NCI-H2196 treated with DMSO at 0.1 percent for 48 hours (cell line): Measurements from ENCODE around the gene TM4SF18.
"Not testable (repeated sequence)": the region's sequence is repeated elsewhere in the genome, so short reads cannot be mapped to it uniquely, and the experiment has no call there.

Experiments used
- DNase-seq: peaks from one replicate; lab custom pipeline; 2025; ENCODE audit not compliant: unreplicated experiment; lab: John Stamatoyannopoulos, UW

Gene TM4SF18

GRCh38 chr3:149333176-149333859, at the start of gene TM4SF18:
TSS of gene TM4SF18 (minus strand) at chr3:149333636. CDS start at chr3:149333382, 254 bp downstream.
- no peak for DNase-seq

DNA sequence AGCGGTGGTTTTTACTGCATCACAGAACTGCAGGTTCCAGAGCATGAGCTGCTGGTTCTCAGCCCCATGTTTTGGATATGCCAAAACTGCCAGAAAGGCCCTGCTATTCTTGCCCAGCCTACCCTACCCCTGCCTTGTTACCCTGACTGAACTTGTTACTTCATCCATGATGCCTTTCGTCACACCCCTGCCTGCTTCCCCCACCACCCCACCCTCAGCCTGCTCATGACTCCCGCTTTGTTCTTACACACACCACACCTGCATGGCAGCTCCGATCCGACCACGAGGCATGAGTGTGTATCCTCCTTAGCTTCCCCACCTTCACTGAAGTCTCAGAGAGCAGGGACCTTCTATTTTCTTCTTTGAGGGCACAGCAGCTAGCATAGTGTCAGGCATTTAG, 49.1 kb upstream of the TM4SF18 start:
- no peak for DNase-seq

- DNase-seq, result no peak
Observed at GRCh38 chr3:149382101-149382467, 48.6 kb upstream of the TM4SF18 start.

GRCh38 chr3:149381173-149382100, 48.0 kb upstream of the TM4SF18 start:
- DNase-seq, result no peak

GRCh38 chr3:149380220-149380619, 46.8 kb upstream of the TM4SF18 start:
- DNase-seq, result not testable (repeated sequence)

- DNase-seq, result no peak
Observed at GRCh38 chr3:149378478-149379309, 45.3 kb upstream of the TM4SF18 start.

- peak; percentile 87 for DNase-seq
Observed at GRCh38 chr3:149377408-149378364, 44.2 kb upstream of the TM4SF18 start, which contains the start of gene TM4SF1. TSS of gene TM4SF1 (minus strand) at chr3:149377649. CDS start at chr3:149377547, 102 bp downstream.

- peak; percentile 26 for DNase-seq
Observed at GRCh38 chr3:149376718-149377407, 43.4 kb upstream of the TM4SF18 start.

DNA sequence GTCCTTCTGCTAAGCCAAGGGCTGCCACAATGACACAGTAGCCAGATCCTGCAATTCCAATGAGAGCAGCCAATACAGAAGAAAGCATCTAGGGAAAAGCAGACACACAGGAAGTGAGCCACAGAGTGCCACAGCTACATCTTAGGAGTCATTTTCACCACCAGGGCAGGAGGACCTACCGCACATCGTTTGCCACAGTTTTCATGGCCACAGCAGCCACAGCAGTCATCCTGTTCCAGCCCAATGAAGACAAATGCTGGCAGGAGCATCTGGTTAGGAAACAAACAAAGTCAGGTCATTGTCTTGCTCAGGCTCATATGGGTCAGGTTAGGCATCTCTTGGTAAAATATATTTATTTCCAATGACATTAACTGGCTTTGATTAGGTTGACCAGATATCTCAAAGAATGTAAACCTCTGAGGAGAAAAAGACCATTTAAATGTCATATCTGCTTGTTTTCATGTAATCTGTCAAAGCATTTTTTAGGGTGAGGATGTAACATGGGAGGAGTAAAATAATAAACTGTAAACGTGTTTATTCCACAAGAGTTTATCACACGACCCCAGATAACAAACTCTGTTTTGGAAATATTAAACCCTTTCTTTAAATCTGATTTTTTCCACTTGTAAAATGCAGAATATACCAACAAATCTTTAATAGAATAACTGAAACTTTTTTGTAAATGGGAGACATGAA, 42.2 kb upstream of the TM4SF18 start:
- no peak for DNase-seq

DNA sequence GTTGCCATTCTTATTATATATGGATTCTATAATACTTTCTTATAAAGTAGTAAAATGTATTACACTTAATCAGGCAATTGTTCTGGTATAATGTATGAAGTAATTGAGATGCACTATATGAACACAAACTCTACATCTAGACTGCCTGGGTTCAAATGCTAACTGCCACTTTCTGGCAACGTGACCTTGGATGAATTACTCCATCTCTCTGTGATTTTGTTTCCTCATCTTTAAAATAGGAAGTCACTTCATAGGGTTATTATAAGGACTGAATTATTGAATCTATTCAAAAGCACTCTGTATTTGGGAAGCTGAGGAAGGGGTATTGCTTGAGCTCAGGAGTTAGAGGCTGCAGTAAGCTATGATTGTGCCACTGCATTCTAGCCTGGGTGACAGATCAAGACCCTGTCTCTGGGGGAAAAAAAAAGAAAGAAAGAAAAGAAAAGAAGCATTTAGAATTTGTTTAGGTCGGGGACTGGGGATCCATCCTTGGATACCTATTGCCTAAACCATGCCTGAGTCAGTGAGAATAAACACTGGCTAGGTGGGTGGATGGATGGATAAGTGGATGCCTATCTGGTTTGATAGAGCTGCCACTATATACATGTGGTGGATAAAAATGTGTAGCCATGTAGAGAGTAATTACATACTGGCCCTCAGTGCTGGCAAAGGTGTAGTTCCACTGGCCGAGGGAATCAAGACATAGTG, 41.5 kb upstream of the TM4SF18 start:
- DNase-seq, result no peak

DNA sequence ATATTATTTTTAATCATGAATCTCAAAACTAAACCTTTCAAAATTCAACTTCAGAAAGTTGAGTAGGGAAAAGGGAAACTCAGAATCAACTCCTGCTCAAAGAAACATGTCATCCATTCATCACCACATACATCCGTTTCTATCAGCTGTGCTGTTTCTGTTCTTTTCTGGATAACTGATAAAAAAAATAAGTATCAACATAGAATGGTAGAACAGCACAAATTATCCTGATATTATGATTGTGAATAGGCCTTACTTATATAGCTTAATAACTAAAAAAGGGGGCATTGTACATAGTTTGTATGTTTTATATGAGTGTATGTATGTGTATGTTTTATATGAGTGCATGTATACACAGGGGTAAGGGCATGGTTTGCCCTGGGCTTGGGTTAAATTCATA, 41.0 kb upstream of the TM4SF18 start:
- no peak for DNase-seq

DNA sequence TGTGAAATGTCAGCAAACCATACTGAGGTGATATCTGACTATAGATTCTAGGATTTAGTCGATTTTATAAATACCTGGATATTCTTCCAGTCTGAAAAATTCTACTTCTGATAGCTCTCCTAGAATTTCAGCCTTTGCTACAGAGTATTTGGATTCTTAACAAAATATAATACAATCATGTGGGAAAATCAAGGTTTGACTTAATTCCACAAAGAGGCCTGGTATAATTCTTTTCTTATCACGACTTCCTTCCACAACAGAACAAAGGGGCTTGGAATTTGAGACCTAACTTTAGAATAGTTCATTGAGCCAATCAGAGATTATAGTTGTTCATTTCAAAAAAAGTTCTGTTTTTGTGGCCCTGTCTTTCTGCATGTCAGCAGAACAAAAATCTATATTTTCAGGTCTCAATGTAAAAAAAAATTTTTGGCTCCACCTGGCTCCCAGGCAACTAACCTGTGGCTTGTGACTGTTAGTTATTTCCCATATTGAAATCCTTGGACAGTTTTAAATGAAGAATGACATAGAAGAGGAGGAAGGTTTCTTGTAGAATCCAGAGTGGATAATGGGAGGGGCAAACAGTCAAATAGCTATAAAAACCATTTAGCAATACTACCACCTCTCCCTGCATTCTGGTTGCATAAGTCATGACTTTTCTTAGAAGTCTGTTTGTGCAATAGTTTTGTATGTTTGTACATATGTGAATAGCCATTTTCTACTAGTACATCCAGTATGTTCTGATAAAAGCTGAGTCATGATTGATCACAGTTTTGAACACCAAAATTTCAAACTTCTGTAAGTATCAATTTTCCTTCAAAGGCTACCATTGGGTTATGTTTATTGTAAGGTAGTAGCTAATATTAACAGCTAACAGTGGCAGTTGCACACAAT, 40.0 kb upstream of the TM4SF18 start:
- no peak for DNase-seq

DNA sequence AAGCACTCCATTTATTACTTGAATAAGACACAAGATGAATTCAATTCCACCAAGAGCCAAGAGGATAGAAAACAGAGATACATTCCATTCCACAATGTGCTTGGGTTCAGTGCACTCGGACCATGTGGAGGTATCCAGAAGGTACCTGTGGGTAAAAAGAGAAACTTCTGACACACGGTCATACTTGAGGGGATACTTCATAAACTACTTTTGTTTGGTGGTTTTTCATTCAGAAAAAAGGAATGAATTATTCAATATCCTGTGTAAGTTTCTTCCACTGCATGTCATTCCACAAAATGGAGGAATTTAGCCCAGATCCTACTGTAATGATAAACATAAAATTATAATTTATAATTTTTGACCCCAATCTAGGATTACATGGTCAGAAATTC, 38.3 kb upstream of the TM4SF18 start:
- no peak for DNase-seq

DNA sequence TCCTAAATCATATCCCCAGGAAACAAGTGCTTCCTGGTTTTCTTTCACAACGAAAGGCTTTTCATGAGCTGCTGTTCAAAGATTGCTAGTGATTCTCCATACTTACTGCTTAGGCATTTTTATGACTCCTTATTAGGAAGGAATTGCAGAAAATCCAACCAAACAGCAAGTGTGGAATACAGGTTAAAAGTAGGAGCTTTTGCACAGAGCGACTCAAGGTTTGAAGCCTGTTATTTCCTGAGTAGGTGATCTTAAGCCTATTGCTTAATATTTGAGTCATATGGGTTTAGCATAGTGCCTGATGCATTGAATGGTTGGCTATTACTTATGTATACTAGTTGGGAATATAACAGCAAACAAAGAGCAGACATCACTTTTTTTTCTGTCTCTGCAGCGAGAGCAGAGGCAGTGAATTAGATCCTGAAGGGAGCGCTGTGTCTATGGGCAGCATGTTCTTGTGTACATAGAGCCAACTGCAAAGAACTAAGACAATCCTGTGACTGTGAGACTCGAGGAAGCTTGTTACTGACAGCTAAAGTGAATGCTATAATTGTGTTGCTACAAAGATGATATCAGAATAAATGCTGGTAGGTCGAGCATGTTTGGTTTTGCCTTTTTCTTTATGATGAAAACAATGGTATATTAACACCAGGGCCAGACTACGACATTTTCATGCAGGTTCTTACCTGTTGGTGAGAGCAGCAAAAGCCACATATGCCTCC, 37.7 kb upstream of the TM4SF18 start:
- no peak for DNase-seq

GRCh38 chr3:149369991-149370866, 36.8 kb upstream of the TM4SF18 start:
- DNase-seq, result no peak
